ENCODE measurements around the gene KANK2.

DNA sequence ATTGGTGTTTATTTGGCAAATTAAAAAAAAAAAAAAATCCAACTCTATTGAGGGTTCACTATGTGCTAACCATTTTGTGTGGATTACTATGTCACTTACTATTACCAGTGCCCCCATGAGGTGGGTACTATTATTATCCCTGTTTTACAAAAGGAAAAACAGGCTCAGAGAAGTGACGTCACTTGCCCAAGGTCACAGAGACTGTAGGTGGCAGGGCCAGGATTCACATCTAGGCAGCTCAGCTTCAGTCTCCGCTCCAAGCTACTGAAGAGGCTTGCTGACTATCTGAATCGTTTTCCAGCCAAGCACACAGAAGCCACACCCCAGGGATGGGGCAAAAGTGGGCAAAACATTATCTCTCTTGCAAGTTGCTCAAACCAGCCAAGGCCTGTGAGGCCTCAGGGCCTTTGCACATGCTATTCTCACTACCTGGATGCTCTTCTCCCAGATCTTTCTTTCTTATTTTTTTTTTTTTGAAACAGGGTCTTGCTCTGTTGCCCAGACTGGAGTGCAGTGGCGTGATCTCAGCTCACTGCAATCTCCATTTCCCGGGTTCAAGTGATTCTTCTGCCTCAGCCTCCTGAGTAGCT is 37.2 kb upstream of the KANK2 start:
- TF ChIP-seq, protein P1, sequence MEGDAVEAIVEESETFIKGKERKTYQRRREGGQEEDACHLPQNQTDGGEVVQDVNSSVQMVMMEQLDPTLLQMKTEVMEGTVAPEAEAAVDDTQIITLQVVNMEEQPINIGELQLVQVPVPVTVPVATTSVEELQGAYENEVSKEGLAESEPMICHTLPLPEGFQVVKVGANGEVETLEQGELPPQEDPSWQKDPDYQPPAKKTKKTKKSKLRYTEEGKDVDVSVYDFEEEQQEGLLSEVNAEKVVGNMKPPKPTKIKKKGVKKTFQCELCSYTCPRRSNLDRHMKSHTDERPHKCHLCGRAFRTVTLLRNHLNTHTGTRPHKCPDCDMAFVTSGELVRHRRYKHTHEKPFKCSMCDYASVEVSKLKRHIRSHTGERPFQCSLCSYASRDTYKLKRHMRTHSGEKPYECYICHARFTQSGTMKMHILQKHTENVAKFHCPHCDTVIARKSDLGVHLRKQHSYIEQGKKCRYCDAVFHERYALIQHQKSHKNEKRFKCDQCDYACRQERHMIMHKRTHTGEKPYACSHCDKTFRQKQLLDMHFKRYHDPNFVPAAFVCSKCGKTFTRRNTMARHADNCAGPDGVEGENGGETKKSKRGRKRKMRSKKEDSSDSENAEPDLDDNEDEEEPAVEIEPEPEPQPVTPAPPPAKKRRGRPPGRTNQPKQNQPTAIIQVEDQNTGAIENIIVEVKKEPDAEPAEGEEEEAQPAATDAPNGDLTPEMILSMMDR (conservative IDR thresholded peaks at IDR 0.05; ENCODE audit: low read depth in 2 of 2), result 0 out of 4 replicates have a peak, but pooled peaks of 1 of the 2 experiments have one; percentile 12
- TF ChIP-seq POLR2AphosphoS5 (IDR thresholded peaks at IDR 0.05; ENCODE audit: low read depth), result no peak
- TF ChIP-seq, protein P2, sequence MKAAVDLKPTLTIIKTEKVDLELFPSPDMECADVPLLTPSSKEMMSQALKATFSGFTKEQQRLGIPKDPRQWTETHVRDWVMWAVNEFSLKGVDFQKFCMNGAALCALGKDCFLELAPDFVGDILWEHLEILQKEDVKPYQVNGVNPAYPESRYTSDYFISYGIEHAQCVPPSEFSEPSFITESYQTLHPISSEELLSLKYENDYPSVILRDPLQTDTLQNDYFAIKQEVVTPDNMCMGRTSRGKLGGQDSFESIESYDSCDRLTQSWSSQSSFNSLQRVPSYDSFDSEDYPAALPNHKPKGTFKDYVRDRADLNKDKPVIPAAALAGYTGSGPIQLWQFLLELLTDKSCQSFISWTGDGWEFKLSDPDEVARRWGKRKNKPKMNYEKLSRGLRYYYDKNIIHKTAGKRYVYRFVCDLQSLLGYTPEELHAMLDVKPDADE (IDR thresholded peaks at IDR 0.05), result no peak
- TF ChIP-seq, protein P3, sequence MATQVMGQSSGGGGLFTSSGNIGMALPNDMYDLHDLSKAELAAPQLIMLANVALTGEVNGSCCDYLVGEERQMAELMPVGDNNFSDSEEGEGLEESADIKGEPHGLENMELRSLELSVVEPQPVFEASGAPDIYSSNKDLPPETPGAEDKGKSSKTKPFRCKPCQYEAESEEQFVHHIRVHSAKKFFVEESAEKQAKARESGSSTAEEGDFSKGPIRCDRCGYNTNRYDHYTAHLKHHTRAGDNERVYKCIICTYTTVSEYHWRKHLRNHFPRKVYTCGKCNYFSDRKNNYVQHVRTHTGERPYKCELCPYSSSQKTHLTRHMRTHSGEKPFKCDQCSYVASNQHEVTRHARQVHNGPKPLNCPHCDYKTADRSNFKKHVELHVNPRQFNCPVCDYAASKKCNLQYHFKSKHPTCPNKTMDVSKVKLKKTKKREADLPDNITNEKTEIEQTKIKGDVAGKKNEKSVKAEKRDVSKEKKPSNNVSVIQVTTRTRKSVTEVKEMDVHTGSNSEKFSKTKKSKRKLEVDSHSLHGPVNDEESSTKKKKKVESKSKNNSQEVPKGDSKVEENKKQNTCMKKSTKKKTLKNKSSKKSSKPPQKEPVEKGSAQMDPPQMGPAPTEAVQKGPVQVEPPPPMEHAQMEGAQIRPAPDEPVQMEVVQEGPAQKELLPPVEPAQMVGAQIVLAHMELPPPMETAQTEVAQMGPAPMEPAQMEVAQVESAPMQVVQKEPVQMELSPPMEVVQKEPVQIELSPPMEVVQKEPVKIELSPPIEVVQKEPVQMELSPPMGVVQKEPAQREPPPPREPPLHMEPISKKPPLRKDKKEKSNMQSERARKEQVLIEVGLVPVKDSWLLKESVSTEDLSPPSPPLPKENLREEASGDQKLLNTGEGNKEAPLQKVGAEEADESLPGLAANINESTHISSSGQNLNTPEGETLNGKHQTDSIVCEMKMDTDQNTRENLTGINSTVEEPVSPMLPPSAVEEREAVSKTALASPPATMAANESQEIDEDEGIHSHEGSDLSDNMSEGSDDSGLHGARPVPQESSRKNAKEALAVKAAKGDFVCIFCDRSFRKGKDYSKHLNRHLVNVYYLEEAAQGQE (IDR thresholded peaks at IDR 0.05; ENCODE audit: unreplicated experiment), result no peak
- TF ChIP-seq CREB1 (CRISPR knock-in tag; IDR thresholded peaks at IDR 0.05; ENCODE audit: low read depth), result no peak

All from GM23338 (cell line).